ENCODE data around the gene RNF10. TPM values are rescaled to one million over a fixed set of nuclear protein-coding genes. Genes with fewer than 3 reads are reported as not detected.

The RNF10 gene
- total RNA-seq, 1 donor from 2014 or later: 147 TPM

DNA sequence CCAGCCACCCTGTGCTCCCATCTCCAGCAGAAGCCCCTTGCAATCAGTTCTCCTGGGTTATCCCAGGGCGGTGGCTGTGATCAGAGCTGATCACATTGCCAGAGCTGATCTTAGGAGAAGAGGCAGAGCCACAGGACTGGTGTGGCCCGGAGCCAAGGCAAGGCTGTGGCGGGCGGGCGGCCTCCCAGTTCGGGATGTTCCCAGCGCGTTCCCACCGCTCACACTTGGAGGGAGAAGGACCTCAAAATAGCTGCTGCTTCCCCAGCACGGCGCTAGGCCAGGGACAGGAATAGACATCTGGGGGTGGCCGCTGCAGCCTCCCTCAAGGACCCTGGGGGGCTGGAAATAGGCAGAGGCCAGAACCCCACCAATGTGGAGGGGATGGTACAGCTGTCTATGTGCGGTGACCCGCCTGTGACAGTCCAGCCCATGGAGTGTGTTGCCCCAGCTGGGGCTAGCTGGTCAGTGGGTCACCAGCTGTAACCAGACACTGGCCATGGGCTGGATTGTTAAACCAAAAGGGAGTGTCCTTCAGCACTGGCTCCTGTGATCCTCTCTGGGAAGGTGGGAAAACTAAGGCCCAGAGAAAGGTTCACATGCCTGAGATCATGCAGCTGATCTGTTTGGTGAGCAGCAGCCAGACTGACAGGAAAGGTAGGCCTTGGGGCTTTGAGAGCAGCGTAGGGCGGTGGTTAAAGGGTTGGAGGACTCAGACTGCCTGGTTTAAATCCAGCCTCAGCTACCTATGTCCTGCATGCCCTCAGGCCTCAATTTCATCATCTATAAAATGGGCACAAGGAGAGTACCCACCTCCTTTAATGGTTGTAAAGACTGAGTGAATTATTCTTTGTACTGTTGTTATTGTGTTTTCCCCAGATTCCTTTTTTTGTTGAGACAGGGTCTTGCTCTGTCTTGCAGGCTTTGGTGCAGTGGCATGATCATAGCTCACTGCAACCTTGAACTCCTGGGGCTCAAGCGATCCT lies 55.1 kb downstream of the RNF10 start:
- Histone ChIP-seq H3K27me3 (no peaks in the 10 kb centered on the region), H3K4me3 (no peak overlapping the region), H3K9me3 (no peaks in the 10 kb centered on the region), H3K27ac (no peak overlapping the region), H3K36me3 (no peaks in the 10 kb centered on the region), H3K4me1 (peaks cover 0 to 3% of the 10 kb centered on the region in 2 donors)
- TF ChIP-seq, protein P1, sequence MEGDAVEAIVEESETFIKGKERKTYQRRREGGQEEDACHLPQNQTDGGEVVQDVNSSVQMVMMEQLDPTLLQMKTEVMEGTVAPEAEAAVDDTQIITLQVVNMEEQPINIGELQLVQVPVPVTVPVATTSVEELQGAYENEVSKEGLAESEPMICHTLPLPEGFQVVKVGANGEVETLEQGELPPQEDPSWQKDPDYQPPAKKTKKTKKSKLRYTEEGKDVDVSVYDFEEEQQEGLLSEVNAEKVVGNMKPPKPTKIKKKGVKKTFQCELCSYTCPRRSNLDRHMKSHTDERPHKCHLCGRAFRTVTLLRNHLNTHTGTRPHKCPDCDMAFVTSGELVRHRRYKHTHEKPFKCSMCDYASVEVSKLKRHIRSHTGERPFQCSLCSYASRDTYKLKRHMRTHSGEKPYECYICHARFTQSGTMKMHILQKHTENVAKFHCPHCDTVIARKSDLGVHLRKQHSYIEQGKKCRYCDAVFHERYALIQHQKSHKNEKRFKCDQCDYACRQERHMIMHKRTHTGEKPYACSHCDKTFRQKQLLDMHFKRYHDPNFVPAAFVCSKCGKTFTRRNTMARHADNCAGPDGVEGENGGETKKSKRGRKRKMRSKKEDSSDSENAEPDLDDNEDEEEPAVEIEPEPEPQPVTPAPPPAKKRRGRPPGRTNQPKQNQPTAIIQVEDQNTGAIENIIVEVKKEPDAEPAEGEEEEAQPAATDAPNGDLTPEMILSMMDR (IDR thresholded peaks at IDR 0.05): no peak
- intact Hi-C loops (cut with DNase I): no loop called here
- DNase-seq (ENCODE audit: low spot score in 2 of 2): no peak

- Histone ChIP-seq H3K27me3 (no peaks in the 10 kb centered on the region), H3K27ac (no peak overlapping the region), H3K36me3 (no peaks in the 10 kb centered on the region), H3K4me3 (no peak overlapping the region), H3K4me1 (no peaks in the 10 kb centered on the region), H3K9me3 (no peaks in the 10 kb centered on the region)
- no peak for DNase-seq (ENCODE audit: low spot score in 2 of 2)
- TF ChIP-seq, protein P1 (IDR thresholded peaks at IDR 0.05): no peak
- intact Hi-C loops (cut with DNase I): no loop called here
These were observed 56.7 kb downstream of the RNF10 start for GRCh38 chr12:120590741-120591407.

- Histone ChIP-seq H3K36me3 (no peaks in the 10 kb centered on the region), H3K4me3 (no peak overlapping the region), H3K27ac (no peak overlapping the region), H3K9me3 (no peaks in the 10 kb centered on the region), H3K4me1 (no peaks in the 10 kb centered on the region), H3K27me3 (no peaks in the 10 kb centered on the region)
- intact Hi-C loops (cut with DNase I): no loop called here
- no peak for DNase-seq (ENCODE audit: low spot score in 2 of 2)
- TF ChIP-seq, protein P1 (IDR thresholded peaks at IDR 0.05): no peak
These were observed 58.2 kb downstream of the RNF10 start for GRCh38 chr12:120592121-120593049.

DNA sequence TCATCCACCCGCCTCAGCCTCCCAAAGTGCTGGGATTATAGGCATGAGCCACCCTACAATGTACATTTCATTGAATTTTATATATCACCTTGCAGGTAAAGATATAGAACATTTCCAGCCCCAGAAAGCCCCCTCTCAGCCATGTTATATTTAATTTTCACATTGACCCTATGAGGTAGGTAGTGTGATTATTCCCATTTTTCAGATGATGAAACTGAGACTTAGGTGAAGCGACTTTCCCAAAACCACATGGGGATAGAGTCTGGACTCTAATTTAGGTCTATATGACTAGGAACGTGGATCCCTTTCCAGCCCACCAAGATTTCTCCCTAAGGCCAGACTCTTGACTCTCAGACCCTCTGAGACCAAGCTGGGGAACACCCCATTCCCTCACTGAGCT lies 62.7 kb downstream of the RNF10 start:
- DNase-seq (ENCODE audit: low spot score in 2 of 2): no peak
- H3K4me1 ChIP-seq: no peaks in the 10 kb centered on the region
- H3K9me3 ChIP-seq: no peaks in the 10 kb centered on the region
- H3K27me3 ChIP-seq: no peaks in the 10 kb centered on the region
- TF ChIP-seq, protein P1 (IDR thresholded peaks at IDR 0.05): no peak
- intact Hi-C loops (cut with DNase I): no loop called here
- no peaks in the 10 kb centered on the region for H3K36me3 ChIP-seq
- H3K4me3 ChIP-seq: no peak overlapping the region
- H3K27ac ChIP-seq: no peak overlapping the region

GRCh38 chr12:120597861-120598260 lies 63.7 kb downstream of the RNF10 start:
- DNase-seq (ENCODE audit: low spot score in 2 of 2): no peak
- intact Hi-C loops (cut with DNase I): no loop called here

More at GRCh38 chr12:120597861-120598260, 63.7 kb downstream of the RNF10 start:
- TF ChIP-seq, protein P1 (IDR thresholded peaks at IDR 0.05): no peak
- Histone ChIP-seq H3K4me1 (no peaks in the 10 kb centered on the region), H3K27ac (no peak overlapping the region), H3K9me3 (no peaks in the 10 kb centered on the region), H3K36me3 (no peaks in the 10 kb centered on the region), H3K4me3 (no peak overlapping the region), H3K27me3 (no peaks in the 10 kb centered on the region)

Data from ascending aorta (tissue), 2 donors.